Fibroblast of the aortic adventitia (primary cell): Measurements from ENCODE around the gene MYRFL. TPM values are rescaled to one million over a fixed set of nuclear protein-coding genes. Genes with fewer than 3 reads are reported as not detected.

Experiments used
- DNase-seq: peaks from one replicate; pipeline ENCODE4 v3.0.0-alpha.2; 2010; ENCODE audit warnings: low read depth
- H3K4me3 ChIP-seq: 2 replicates; pipeline ENCODE4 v1.5.1; 2011; ENCODE audit warnings: low read depth, mild to moderate bottlenecking, control low read depth, low read length, moderate library complexity
- CTCF ChIP-seq: IDR thresholded peaks from 2 replicates; pipeline ENCODE4 v1.5.1; 2011; ENCODE audit warnings: mild to moderate bottlenecking, low read length, control low read depth, inconsistent platforms; ENCODE audit not compliant: insufficient read depth
- total RNA-seq: library from RNA; depleted of rRNA; stranded (reverse); fragments of >200 nt; gene quantifications from 2 replicates; pipeline ENCODE4 v1.2.3, GENCODE V29; 2012; ENCODE audit warnings: low replicate concordance

Gene MYRFL
- total RNA-seq, 1 donor = not detected

GRCh38 chr12:69833696-69834095, 8.7 kb downstream of the MYRFL start:
- DNase-seq = no peak
- no peak for TF ChIP-seq CTCF
- no peak overlapping the region for H3K4me3 ChIP-seq

GRCh38 chr12:69834147-69834546, 9.1 kb downstream of the MYRFL start:
- TF ChIP-seq CTCF = no peak
- no peak for DNase-seq
- no peak overlapping the region for H3K4me3 ChIP-seq

- DNase-seq = no peak
- TF ChIP-seq CTCF = no peak
These were observed 9.5 kb downstream of the MYRFL start for GRCh38 chr12:69834576-69834975.

GRCh38 chr12:69835081-69835480, 10.1 kb downstream of the MYRFL start:
- TF ChIP-seq CTCF = no peak
- H3K4me3 ChIP-seq = no peak overlapping the region
- DNase-seq = no peak

More at GRCh38 chr12:69834576-69834975, 9.5 kb downstream of the MYRFL start:
- H3K4me3 ChIP-seq = no peak overlapping the region

GRCh38 chr12:69836015-69836414, 11.0 kb downstream of the MYRFL start:
- no peak overlapping the region for H3K4me3 ChIP-seq
- no peak for TF ChIP-seq CTCF
- DNase-seq = no peak

- DNase-seq = no peak
- no peak overlapping the region for H3K4me3 ChIP-seq
- no peak for TF ChIP-seq CTCF
These were observed 12.2 kb downstream of the MYRFL start for GRCh38 chr12:69837191-69837590.

GRCh38 chr12:69837657-69838415, 12.8 kb downstream of the MYRFL start:
- DNase-seq = no peak
- TF ChIP-seq CTCF = no peak
- H3K4me3 ChIP-seq = no peak overlapping the region
